Coronary artery (tissue), 2 donors: ENCODE measurements around the gene IKZF4.
"Not testable (repeated sequence)": the region's sequence is repeated elsewhere in the genome, so short reads cannot be mapped to it uniquely, and the experiment has no call there.

Experiments used
- DNase-seq: peaks from one replicate; pipeline ENCODE4 v3.0.0-alpha.2; 2017; ENCODE audit warnings: low spot score
- H3K27ac ChIP-seq, 2 donors: fragments of 200-600 bp; sonication (generic); one replicate each; pipeline ENCODE4 v1.5.1; 2016 to 2019
- H3K4me3 ChIP-seq: fragments of 200-600 bp; sonication (generic); 2 replicates; pipeline ENCODE4 v1.5.1; 2016; ENCODE audit warnings: mild to moderate bottlenecking, moderate library complexity
- TF ChIP-seq, protein P1 (sequence below): fragments of 200-600 bp; sonication (generic); IDR thresholded peaks from one replicate; pipeline ENCODE4 v1.5.1; 2019; ENCODE audit warnings: antibody characterized with exemption

The IKZF4 gene

DNA sequence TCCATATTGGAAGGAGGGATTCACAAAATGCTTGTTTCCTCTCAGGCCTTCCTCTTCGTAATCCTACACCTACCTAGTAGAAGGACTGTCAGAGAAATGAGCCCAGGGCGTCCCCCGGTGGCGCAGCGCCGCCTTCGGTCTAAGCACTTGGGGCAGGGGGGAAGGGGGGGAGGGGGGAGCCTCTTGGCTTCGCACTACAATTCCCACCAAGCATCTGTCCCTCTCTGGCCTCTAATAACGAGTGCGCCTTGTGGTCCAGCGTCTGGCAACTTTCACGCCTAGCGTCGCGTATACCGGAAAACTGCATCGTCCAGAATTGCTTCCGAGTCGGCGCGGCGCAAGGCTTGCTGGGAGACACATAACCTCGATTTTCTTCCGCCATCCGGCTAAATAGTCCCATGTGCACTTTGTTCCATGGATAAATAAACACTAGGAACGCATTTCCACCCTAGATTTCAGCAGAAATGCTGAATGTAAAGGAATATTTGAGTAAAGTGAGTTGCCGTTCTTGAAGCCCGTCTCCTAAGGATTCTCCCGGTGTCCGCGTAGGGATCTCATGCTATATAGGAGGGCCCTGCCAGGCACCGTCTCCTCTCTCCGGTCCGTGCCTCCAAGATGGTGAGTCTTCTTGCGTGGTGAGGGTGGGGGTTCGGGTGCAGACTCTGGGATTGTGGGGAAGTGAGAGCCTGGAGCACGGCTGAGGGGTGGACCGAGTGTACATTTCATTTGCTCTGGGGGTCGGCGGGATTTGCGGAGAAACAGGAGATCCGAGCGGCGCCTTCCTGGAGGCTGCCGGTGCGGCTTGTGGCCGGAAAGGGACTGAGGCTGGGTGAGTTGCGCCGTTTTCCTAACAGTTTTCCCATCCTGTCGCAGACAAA is 20.9 kb downstream of the IKZF4 start, which contains the start of gene RPS26:
Gene RPS26 (plus strand): TSS at position 367 of the 878 bp plus-strand sequence. CDS start 249 bp downstream, at position 616.
- Histone ChIP-seq H3K4me3 (peak within 1 kb of the TSS; percentile 79), H3K27ac (peak within 1 kb of the TSS; percentile 80 to 98)
- DNase-seq, result peak; percentile 99
- TF ChIP-seq, protein P1, sequence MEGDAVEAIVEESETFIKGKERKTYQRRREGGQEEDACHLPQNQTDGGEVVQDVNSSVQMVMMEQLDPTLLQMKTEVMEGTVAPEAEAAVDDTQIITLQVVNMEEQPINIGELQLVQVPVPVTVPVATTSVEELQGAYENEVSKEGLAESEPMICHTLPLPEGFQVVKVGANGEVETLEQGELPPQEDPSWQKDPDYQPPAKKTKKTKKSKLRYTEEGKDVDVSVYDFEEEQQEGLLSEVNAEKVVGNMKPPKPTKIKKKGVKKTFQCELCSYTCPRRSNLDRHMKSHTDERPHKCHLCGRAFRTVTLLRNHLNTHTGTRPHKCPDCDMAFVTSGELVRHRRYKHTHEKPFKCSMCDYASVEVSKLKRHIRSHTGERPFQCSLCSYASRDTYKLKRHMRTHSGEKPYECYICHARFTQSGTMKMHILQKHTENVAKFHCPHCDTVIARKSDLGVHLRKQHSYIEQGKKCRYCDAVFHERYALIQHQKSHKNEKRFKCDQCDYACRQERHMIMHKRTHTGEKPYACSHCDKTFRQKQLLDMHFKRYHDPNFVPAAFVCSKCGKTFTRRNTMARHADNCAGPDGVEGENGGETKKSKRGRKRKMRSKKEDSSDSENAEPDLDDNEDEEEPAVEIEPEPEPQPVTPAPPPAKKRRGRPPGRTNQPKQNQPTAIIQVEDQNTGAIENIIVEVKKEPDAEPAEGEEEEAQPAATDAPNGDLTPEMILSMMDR, result no peak

DNA sequence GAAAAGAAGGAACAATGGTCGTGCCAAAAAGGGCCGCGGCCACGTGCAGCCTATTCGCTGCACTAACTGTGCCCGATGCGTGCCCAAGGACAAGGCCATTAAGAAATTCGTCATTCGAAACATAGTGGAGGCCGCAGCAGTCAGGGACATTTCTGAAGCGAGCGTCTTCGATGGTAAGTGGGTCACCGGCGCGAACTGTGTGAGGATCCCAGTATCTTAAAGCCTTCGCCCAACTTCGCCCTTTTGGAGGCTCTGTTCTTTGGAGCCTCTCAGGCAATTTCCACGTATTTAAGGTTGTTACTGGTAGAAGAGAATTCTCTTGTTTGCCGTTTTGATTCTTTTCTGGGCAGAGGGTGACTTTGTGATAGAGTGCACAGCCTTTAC is 21.6 kb downstream of the IKZF4 start:
- peak overlapping the region; percentile 80 to 98 for H3K27ac ChIP-seq
- DNase-seq, result not testable (repeated sequence)
- peak overlapping the region; percentile 79 for H3K4me3 ChIP-seq

DNA sequence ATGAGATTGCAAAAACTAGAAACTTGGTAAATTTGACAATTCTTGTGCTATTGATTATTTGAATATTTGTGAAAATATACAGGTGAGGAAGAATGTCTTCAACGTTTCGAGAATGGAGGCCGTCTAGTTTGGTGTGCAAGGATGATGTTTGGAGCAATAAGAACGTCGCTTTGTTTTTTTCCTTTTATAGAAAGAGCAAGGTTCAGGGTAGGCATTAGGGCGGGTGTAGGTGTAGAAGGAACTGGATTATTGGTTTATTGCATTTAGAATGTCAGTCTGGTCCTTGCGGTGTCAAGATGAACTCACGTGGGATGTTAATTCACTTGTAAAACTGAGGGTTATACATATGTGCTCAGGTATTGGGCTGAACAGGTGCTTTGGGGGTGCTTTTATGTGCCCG is 22.0 kb downstream of the IKZF4 start:
- TF ChIP-seq, protein P1, result no peak
- Histone ChIP-seq H3K4me3 (peak overlapping the region; percentile 79), H3K27ac (peak overlapping the region in 1 of 2 donors; percentile 98)
- DNase-seq, result no peak

- Histone ChIP-seq H3K27ac (no peak overlapping the region), H3K4me3 (no peak overlapping the region)
- DNase-seq, result no peak
- TF ChIP-seq, protein P1, result no peak
Observed at GRCh38 chr12:56046027-56046780, 25.4 kb downstream of the IKZF4 start.

GRCh38 chr12:56053407-56053893 is 32.6 kb downstream of the IKZF4 start:
- no peak overlapping the region for H3K4me3 ChIP-seq
- TF ChIP-seq, protein P1, result no peak
- DNase-seq, result no peak
- H3K27ac ChIP-seq, result no peak overlapping the region

DNA sequence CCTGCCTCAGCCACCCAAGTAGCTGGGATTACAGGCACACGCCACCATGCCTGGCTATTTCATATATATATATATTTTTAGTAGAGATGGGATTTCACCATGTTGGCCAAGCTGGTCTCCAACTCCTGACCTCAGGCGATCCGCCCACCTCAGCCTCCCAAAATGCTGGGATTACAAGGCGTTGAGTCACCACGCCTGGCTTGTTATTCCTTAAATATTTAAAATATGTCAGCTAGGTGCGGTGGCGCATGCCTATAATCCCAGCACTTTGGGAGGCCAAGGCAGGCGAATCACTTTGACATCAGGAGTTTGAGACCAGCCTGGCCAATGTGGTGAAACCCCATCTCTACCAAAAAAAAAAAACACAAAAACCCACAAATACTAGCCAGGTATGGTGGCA is 39.1 kb downstream of the IKZF4 start:
- not testable (repeated sequence) for H3K4me3 ChIP-seq, DNase-seq, H3K27ac ChIP-seq

GRCh38 chr12:56061982-56062381 is 41.1 kb downstream of the IKZF4 start:
- Histone ChIP-seq H3K4me3 (no peak overlapping the region), H3K27ac (no peak overlapping the region)
- TF ChIP-seq, protein P1, result no peak
- no peak for DNase-seq
